GM12872 (cell line): ENCODE results near the gene AKAP6.

Experiments used
- TF ChIP-seq, protein P1 (sequence below): IDR thresholded peaks from 3 replicates; pipeline ENCODE4 v1.5.1; 2011; ENCODE audit warnings: low read depth, mild to moderate bottlenecking, low read length, moderate library complexity; ENCODE audit not compliant: insufficient read depth

AKAP6 gene

DNA sequence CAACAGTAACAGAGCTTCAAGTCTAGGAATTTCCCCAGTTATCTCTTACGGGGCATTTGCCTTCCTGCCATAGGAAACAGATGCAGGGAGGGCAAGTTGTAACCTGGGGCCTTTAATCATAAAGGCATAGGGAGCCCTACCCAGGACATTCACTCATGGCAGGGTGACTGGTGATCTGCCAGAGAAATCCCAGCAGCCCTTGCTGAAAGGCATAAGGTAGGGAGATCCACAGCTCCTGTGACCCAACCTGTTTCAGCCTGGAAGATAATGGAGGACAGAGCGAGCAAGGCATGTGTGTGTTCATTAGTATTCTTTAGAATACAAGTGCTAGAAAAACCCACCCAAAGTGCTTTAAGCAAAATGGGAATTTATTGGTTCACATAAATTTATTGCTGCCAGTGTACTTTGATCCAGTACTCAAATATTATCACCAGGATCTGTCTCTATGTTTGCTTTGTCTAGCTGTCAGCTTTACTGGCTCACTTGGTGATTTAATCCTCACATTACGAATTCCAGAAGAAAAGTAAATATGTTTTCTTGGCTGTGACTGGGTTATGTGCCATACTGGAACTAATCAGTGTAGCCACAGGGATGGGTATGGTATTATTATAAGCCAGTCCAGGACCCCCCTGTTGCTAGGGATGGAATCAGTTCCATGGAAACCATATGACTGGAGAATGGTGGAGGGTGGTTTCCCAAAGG lies 21.1 kb upstream of the AKAP6 start:
- TF ChIP-seq, protein P1, sequence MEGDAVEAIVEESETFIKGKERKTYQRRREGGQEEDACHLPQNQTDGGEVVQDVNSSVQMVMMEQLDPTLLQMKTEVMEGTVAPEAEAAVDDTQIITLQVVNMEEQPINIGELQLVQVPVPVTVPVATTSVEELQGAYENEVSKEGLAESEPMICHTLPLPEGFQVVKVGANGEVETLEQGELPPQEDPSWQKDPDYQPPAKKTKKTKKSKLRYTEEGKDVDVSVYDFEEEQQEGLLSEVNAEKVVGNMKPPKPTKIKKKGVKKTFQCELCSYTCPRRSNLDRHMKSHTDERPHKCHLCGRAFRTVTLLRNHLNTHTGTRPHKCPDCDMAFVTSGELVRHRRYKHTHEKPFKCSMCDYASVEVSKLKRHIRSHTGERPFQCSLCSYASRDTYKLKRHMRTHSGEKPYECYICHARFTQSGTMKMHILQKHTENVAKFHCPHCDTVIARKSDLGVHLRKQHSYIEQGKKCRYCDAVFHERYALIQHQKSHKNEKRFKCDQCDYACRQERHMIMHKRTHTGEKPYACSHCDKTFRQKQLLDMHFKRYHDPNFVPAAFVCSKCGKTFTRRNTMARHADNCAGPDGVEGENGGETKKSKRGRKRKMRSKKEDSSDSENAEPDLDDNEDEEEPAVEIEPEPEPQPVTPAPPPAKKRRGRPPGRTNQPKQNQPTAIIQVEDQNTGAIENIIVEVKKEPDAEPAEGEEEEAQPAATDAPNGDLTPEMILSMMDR: no peak

DNA sequence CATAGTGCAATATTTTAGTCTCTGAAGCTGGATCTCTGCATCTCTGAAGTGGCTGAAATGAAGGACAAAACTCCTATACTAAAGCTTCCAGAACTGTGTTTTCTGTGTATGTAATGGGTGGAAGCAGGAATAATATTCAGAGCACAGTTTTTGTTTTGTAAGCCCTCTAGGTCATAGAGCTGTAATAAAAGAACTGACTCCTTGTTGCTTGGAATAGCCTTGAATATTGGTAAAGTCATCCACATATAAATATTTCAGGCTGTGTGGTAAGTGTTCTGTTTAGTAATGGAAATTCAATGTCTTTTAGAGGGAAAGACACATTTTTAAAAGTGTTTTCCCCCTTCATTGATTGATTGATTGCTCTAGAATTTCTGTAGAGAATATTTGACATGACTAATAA lies 18.2 kb upstream of the AKAP6 start:
- TF ChIP-seq, protein P1: no peak

DNA sequence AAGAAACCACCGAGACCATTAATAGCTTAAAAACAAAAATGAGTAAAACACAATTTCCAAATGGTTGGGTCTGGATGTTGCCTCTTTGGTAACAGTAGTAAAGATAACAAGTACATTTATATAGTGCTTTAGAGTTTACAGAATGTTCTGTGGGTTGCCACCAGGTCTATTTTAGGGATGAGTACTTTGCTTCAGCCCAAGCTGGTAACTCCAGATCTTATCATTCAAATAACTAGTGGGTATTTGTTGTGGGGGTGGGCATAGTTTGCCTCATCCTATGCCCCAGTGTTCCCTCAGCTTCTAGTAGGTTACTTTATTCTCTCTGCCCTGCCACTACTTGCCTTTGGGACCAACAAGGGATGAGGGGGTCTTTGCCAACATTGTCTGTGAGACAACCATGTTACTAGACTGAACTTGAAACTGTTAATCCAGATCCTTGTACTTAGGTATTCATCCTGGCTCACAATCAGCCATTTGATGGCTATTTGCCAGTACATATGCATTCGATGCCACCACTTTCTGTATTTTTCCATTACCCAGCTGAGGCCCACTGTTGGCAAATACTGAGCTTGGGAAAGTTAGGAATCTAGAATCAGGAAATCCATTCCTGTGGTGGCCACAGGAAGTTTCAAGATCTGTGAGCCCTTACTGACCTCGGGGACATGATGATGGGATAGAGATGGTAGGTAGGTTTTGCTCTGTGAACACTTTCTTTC lies 17.6 kb upstream of the AKAP6 start:
- TF ChIP-seq, protein P1: no peak

DNA sequence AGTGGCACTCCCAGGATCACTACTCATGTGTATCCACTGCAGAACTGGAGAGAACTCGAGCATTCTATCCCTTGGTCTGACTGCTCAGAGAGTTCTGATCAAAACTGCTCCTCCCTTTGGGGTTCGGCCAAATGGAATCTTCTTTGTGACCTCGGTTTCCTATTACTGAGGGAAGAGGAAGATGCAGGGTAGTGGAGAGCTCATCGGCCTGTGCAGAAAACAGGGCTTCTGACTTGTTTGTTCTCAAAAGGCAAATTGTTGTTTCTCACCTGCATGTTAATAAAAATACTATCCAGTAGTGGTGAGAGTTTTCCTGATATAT lies 17.1 kb upstream of the AKAP6 start:
- TF ChIP-seq, protein P1: no peak

DNA sequence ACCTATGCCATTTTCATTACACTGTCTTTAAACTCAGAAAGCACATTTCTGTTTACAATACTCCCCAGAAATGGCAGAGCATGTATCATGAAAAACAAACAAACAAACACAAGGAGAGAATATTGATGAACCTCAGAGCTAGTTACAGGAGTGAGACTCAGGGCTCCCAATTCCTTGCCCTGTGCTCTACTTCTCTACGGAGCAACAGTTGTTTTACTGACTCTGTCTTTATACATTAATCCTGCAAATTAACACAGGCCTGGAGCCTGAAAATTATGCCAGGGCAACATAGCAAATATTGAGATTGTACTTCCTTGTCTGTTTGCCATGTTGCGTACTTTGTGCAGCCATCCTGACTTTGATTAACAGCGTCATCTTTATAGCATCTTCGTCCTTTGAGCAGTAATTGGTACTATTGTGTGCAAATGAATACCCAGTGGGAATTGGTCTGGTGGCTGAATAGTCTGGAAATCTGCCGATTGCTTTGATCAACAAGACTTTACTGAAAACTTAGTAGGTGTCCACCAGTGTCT lies 15.2 kb upstream of the AKAP6 start:
- TF ChIP-seq, protein P1: no peak

DNA sequence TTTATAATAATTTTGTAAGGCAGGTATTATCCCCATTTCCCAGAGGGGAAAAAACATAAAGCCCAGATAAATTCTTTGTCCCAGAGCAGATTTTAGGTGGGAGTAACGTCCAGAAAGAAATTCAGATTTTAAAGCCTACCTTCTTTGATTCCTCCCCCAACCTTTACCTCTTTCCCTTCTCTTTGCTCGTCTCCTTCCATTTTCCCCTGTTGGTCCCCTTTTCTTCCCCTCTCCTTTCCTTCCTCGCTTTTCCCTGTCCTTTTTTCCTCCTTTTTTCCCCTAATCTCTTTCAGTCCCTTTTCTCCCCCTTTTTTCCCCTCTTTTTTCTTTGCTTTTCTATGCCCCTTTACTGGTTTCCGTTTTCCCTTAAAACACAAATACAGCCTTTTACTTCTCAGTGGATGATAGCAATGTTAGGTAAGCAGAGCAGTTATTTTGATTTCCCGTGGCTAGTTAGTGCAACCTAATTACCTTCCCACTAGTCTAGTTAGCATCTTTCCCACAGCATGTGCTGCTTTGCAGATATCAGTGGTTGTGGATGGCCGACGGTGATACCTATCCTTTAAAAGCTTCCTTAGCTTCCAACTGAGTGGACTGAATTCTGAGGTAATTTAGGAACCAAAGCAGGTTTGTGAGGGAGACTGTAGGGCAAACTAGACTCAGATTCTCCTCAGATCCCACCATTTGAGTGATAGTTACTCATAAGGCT lies 10.9 kb upstream of the AKAP6 start:
- TF ChIP-seq, protein P1: no peak

DNA sequence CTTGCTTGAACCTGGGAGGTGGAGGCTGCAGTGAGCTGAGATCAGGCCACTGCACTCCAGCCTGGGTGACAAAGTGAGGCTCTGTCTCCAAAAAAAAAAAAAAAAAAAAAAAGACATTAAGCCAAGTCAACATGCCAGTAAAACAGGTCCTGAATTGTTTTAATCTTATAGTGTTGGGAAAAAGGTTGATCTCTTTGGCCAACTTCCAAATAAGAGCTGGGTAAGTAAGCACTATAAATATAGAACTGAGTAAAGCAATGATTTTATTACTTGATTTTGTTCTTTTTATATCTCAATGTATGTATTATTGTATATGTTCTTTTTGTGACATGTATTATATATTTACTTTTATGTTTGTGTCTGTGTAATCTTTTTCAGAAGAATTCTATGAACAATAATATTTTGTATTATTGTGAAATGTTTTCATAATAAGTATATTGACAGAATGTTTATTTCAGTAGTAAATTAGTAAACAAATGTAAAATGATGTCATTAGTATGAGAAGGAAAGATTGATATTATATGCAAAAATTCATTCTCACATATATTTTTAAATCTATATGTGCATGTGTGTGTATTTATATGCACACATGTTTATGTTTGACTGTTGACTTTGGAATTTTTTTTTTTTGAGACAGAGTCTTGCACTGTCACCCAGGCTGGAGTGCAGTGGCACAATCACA lies 9.6 kb upstream of the AKAP6 start:
- TF ChIP-seq, protein P1: no peak
